PFSK-1 (cell line): ENCODE results near the gene PSKH1.

Experiments
- POLR2AphosphoS5 ChIP-seq: IDR thresholded peaks from 2 replicates; pipeline ENCODE4 v1.6.1; 2012; ENCODE audit warnings: low read depth, mild to moderate bottlenecking, control low read depth, low read length, moderate library complexity
- TAF1 ChIP-seq: IDR thresholded peaks from 2 replicates; pipeline ENCODE4 v1.6.1; 2012; ENCODE audit warnings: low read length, control low read depth, borderline replicate concordance; ENCODE audit not compliant: insufficient read depth

- no peak for TF ChIP-seq POLR2AphosphoS5
- no peak for TF ChIP-seq TAF1
These were observed 52.4 kb downstream of the PSKH1 start for GRCh38 chr16:67945392-67945933.
